GM23338 (cell line): Measurements from ENCODE around the gene OR10H1. TPM values are rescaled to one million over a fixed set of nuclear protein-coding genes. Genes with fewer than 3 reads are reported as not detected.
"Not testable (repeated sequence)": the region's sequence is repeated elsewhere in the genome, so short reads cannot be mapped to it uniquely, and the experiment has no call there.

Experiments used
- ATAC-seq: fragments of 200-7000 bp; cut with Tn5 transposase; 3 replicates; pipeline ENCODE4 v1.9.1; 2020
- DNase-seq: peaks from one replicate; pipeline ENCODE4 v3.0.0-alpha.2; 2015; ENCODE audit warnings: low spot score
- H2AFZ ChIP-seq: fragments of 200-600 bp; sonication (generic); 2 replicates; pipeline ENCODE4 v1.8.0; 2016; ENCODE audit warnings: antibody characterized with exemption, mild to moderate bottlenecking, moderate library complexity
- H3F3A ChIP-seq: fragments of 200-600 bp; sonication (generic); replicated peaks from 2 replicates; pipeline ENCODE4 v1.8.0; 2017; ENCODE audit warnings: antibody characterized with exemption, mixed run types, low read depth
- H3K27ac ChIP-seq: fragments of 200-600 bp; sonication (generic); 2 replicates; pipeline ENCODE4 v1.6.1; 2016; ENCODE audit warnings: low read depth
- H3K27me3 ChIP-seq: fragments of 200-600 bp; sonication (generic); 2 replicates; pipeline ENCODE4 v1.8.0; 2016; ENCODE audit warnings: mild to moderate bottlenecking, mixed run types, moderate library complexity; ENCODE audit not compliant: insufficient read depth
- H3K36me3 ChIP-seq: fragments of 200-600 bp; sonication (generic); 2 replicates; pipeline ENCODE4 v1.8.0; 2016; ENCODE audit warnings: mild to moderate bottlenecking; ENCODE audit not compliant: insufficient read depth
- H3K4me1 ChIP-seq: fragments of 200-600 bp; sonication (generic); 2 replicates; pipeline ENCODE4 v1.8.0; 2016; ENCODE audit warnings: mild to moderate bottlenecking, moderate library complexity; ENCODE audit not compliant: insufficient read depth
- H3K4me2 ChIP-seq: fragments of 200-600 bp; sonication (generic); 2 replicates; pipeline ENCODE4 v1.7.1; 2017; ENCODE audit warnings: mixed run types
- H3K4me3 ChIP-seq: fragments of 200-600 bp; sonication (generic); 2 replicates; pipeline ENCODE4 v1.6.1; 2016; ENCODE audit warnings: mixed run types
- H3K79me2 ChIP-seq: fragments of 200-600 bp; sonication (generic); replicated peaks from 2 replicates; pipeline ENCODE4 v1.8.0; 2017; ENCODE audit warnings: mild to moderate bottlenecking; ENCODE audit not compliant: insufficient read depth
- H3K9me2 ChIP-seq: fragments of 200-600 bp; sonication (generic); 2 replicates; pipeline ENCODE4 v1.8.0; 2017; ENCODE audit not compliant: insufficient read depth
- H4K20me1 ChIP-seq: fragments of 200-600 bp; sonication (generic); replicated peaks from 2 replicates; pipeline ENCODE4 v1.8.0; 2017; ENCODE audit warnings: mild to moderate bottlenecking; ENCODE audit not compliant: insufficient read depth
- H3K27ac Mint-ChIP-seq: 2 replicates; pipeline ENCODE4 v1.8.0; 2020; ENCODE audit warnings: inconsistent platforms, mild to moderate bottlenecking, moderate library complexity, mixed read lengths
- H3K27me3 Mint-ChIP-seq: 3 replicates; pipeline ENCODE4 v1.8.0; 2022; ENCODE audit warnings: low read depth, mild to moderate bottlenecking, moderate library complexity, mixed read lengths, inconsistent platforms; ENCODE audit not compliant: insufficient read depth, poor library complexity
- H3K36me3 Mint-ChIP-seq: 3 replicates; pipeline ENCODE4 v1.8.0; 2021; ENCODE audit warnings: low read depth, mild to moderate bottlenecking, inconsistent platforms, moderate library complexity, mixed read lengths
- H3K4me1 Mint-ChIP-seq: 3 replicates; pipeline ENCODE4 v1.8.0; 2020; ENCODE audit warnings: mild to moderate bottlenecking, inconsistent platforms, mixed read lengths
- H3K4me3 Mint-ChIP-seq: 3 replicates; pipeline ENCODE4 v1.8.0; 2021; ENCODE audit warnings: moderate library complexity, mild to moderate bottlenecking, inconsistent platforms, mixed read lengths
- H3K9me3 Mint-ChIP-seq: 3 replicates; pipeline ENCODE4 v1.8.0; 2020; ENCODE audit warnings: moderate library complexity, mild to moderate bottlenecking, inconsistent platforms, mixed read lengths
- ETS1 ChIP-seq: IDR thresholded peaks from 2 replicates; pipeline ENCODE4 v1.6.1; 2016; ENCODE audit warnings: antibody characterized with exemption
- EZH2 ChIP-seq: fragments of 200-600 bp; sonication (generic); IDR thresholded peaks from one replicate; pipeline ENCODE4 v1.8.0; 2017; ENCODE audit warnings: antibody characterized with exemption, mild to moderate bottlenecking, low read depth; ENCODE audit not compliant: unreplicated experiment
- EZH2phosphoT487 ChIP-seq: fragments of 200-600 bp; sonication (generic); IDR thresholded peaks from one replicate; pipeline ENCODE4 v1.8.1; 2018; ENCODE audit warnings: antibody characterized with exemption; ENCODE audit not compliant: unreplicated experiment
- NANOG ChIP-seq: IDR thresholded peaks from 2 replicates; pipeline ENCODE4 v1.6.1; 2016; ENCODE audit warnings: antibody characterized with exemption, borderline replicate concordance
- REST ChIP-seq: IDR thresholded peaks from one replicate; pipeline ENCODE4 v1.6.1; 2018; ENCODE audit warnings: antibody characterized with exemption; ENCODE audit not compliant: unreplicated experiment
- STAT1 ChIP-seq: IDR thresholded peaks from one replicate; pipeline ENCODE4 v1.6.1; 2016; ENCODE audit warnings: antibody characterized with exemption; ENCODE audit not compliant: unreplicated experiment
- ZNF114 ChIP-seq: fragments of 250-450 bp; sonication (Bioruptor Pico); IDR thresholded peaks from 2 replicates; pipeline ENCODE4 v1.5.0; 2020; ENCODE audit warnings: mild to moderate bottlenecking, moderate library complexity
- ZNF331 ChIP-seq: fragments of 250-450 bp; sonication (Bioruptor Pico); IDR thresholded peaks from 2 replicates; pipeline ENCODE4 v1.5.0; 2020; ENCODE audit warnings: low read depth, mild to moderate bottlenecking, moderate library complexity
- ZNF462 ChIP-seq: fragments of 250-450 bp; sonication (Bioruptor Pico); IDR thresholded peaks from 2 replicates; pipeline ENCODE4 v1.5.0; 2020; ENCODE audit warnings: mild to moderate bottlenecking, moderate library complexity
- polyA plus RNA-seq: library from polyadenylated mRNA; unstranded; fragments of >200 nt; fragmentation: Nextera tagmentation; extraction: Ambion mirVana; gene quantifications from 2 replicates; pipeline ENCODE4 v1.2.1, GENCODE V29; 2016
- total RNA-seq: library from RNA; depleted of rRNA; stranded (reverse); fragments of >200 nt; shearing (Covaris generic); gene quantifications from 2 replicates; pipeline ENCODE4 v1.2.3, GENCODE V29; 2014

Gene OR10H1
- total and polyA plus RNA-seq, 2 experiments from 2014 or later = not detected

GRCh38 chr19:15775249-15775648 is 40.2 kb downstream of the OR10H1 start:
- H3K27me3 Mint-ChIP-seq = peaks cover 10% of the 10 kb centered on the region
- Histone ChIP-seq H3K27me3 (no peaks in the 10 kb centered on the region), H4K20me1 (no peaks in the 10 kb centered on the region), H2AFZ (no peak overlapping the region), H3K4me1 (no peaks in the 10 kb centered on the region), H3K4me2 (no peak overlapping the region), H3K9me2 (no peaks in the 10 kb centered on the region), H3K79me2 (no peaks in the 10 kb centered on the region), H3K36me3 (no peaks in the 10 kb centered on the region), H3F3A (no peaks in the 10 kb centered on the region), H3K4me3 (no peak overlapping the region), H3K27ac (no peak overlapping the region)
- H3K36me3 Mint-ChIP-seq = peaks cover 52% of the 10 kb centered on the region
- no peaks in the 10 kb centered on the region for H3K4me1 Mint-ChIP-seq
- no peak overlapping the region for H3K27ac Mint-ChIP-seq
- H3K9me3 Mint-ChIP-seq = peaks cover 92% of the 10 kb centered on the region
- no peak overlapping the region for H3K4me3 Mint-ChIP-seq
- ATAC-seq = no peak
- DNase-seq = no peak
- TF ChIP-seq ZNF462 (CRISPR knock-in tag) = no peak
- no peak for TF ChIP-seq STAT1
- TF ChIP-seq ZNF331 = no peak
- TF ChIP-seq NANOG = no peak
- no peak for TF ChIP-seq ZNF114 (CRISPR knock-in tag)
- TF ChIP-seq EZH2phosphoT487 = no peak
- no peak for TF ChIP-seq REST
- TF ChIP-seq EZH2 = no peak
- no peak for TF ChIP-seq ETS1

GRCh38 chr19:15774159-15774558 is 41.3 kb downstream of the OR10H1 start:
- not testable (repeated sequence) for DNase-seq, H3K4me3 Mint-ChIP-seq, H3K4me2 ChIP-seq, H3F3A ChIP-seq, H3K27ac Mint-ChIP-seq, H3K9me2 ChIP-seq, H3K4me1 Mint-ChIP-seq, ATAC-seq, H3K27me3 ChIP-seq, H2AFZ ChIP-seq, H4K20me1 ChIP-seq, H3K4me3 ChIP-seq, H3K27me3 Mint-ChIP-seq, H3K79me2 ChIP-seq, H3K36me3 ChIP-seq, H3K4me1 ChIP-seq, H3K27ac ChIP-seq
- peaks cover 94% of the 10 kb centered on the region for H3K9me3 Mint-ChIP-seq
- H3K36me3 Mint-ChIP-seq = peaks cover 56% of the 10 kb centered on the region
